ENCODE measurements around the gene TEKT5. TPM values are rescaled to one million over a fixed set of nuclear protein-coding genes. Genes with fewer than 3 reads are reported as not detected.

Gene TEKT5
- total RNA-seq, 6 experiments from 2014 or later, result 0.20 to 1.3 (median 0.69) TPM; not detected in 2

- ATAC-seq, result peak in 1 of 4 donors; percentile 46
- intact Hi-C loops (cut with DNase I), result no loop called here
Observed at GRCh38 chr16:10631886-10632285, 62.8 kb downstream of the TEKT5 start.

GRCh38 chr16:10629592-10629963 is 65.2 kb downstream of the TEKT5 start:
- Histone ChIP-seq H3K4me1 (no peaks in the 10 kb centered on the region), H3K4me3 (no peak overlapping the region), H3K36me3 (no peaks in the 10 kb centered on the region), H3K9me3 (no peaks in the 10 kb centered on the region), H3K27ac (no peak overlapping the region), H3K27me3 (no peaks in the 10 kb centered on the region)
- intact Hi-C loops (cut with DNase I), result no loop called here
- TF ChIP-seq POLR2A (IDR thresholded peaks at IDR 0.05) (no peak), CTCF (IDR thresholded peaks at IDR 0.05) (no peak)
- no peak for ATAC-seq
- 55% methylated on average over 4 of the region's 6 CpGs for WGBS (ENCODE audit: insufficient coverage, low coverage, low lambda C conversion rate, missing lambda C conversion rate)
- no peak for DNase-seq

More at GRCh38 chr16:10631886-10632285, 62.8 kb downstream of the TEKT5 start:
- Histone ChIP-seq H3K4me1 (no peaks in the 10 kb centered on the region), H3K9me3 (no peaks in the 10 kb centered on the region), H3K36me3 (no peaks in the 10 kb centered on the region), H3K4me3 (no peak overlapping the region), H3K27ac (no peak overlapping the region), H3K27me3 (no peaks in the 10 kb centered on the region)
- TF ChIP-seq POLR2A (IDR thresholded peaks at IDR 0.05) (no peak), CTCF (IDR thresholded peaks at IDR 0.05) (no peak)
- DNase-seq, result no peak
- WGBS (ENCODE audit: insufficient coverage, low coverage, low lambda C conversion rate, missing lambda C conversion rate), result 64% methylated on average over 2 of the region's 2 CpGs

- Histone ChIP-seq H3K27ac (no peak overlapping the region), H3K4me1 (no peaks in the 10 kb centered on the region), H3K9me3 (no peaks in the 10 kb centered on the region), H3K4me3 (no peak overlapping the region), H3K27me3 (no peaks in the 10 kb centered on the region), H3K36me3 (no peaks in the 10 kb centered on the region)
- TF ChIP-seq POLR2A (IDR thresholded peaks at IDR 0.05) (no peak), CTCF (IDR thresholded peaks at IDR 0.05) (no peak)
- ATAC-seq (peak; percentile 39 to 83 (median 56)), DNase-seq (no peak)
- intact Hi-C loops (cut with DNase I), result no loop called here
- WGBS (ENCODE audit: insufficient coverage, low coverage, low lambda C conversion rate, missing lambda C conversion rate), result 59% methylated on average over 11 of the region's 12 CpGs
Observed at GRCh38 chr16:10625595-10626357, 69.0 kb downstream of the TEKT5 start.

GRCh38 chr16:10624527-10624926 is 70.2 kb downstream of the TEKT5 start:
- WGBS (ENCODE audit: insufficient coverage, low coverage, low lambda C conversion rate, missing lambda C conversion rate), result 67% methylated on average over 6 of the region's 6 CpGs
- no peaks in the 10 kb centered on the region for H3K4me1 ChIP-seq
- H3K4me3 ChIP-seq, result no peak overlapping the region
- TF ChIP-seq CTCF (IDR thresholded peaks at IDR 0.05) (no peak), POLR2A (IDR thresholded peaks at IDR 0.05) (no peak)
- H3K9me3 ChIP-seq, result no peaks in the 10 kb centered on the region
- H3K36me3 ChIP-seq, result no peaks in the 10 kb centered on the region
- DNase-seq (no peak), ATAC-seq (no peak)
- H3K27me3 ChIP-seq, result no peaks in the 10 kb centered on the region
- no peak overlapping the region for H3K27ac ChIP-seq
- intact Hi-C loops (cut with DNase I), result no loop called here

Measured in right lobe of liver (tissue), 6 donors.